HepG2 (cell line): ENCODE data around the gene KIAA1755. TPM values are rescaled to one million over a fixed set of nuclear protein-coding genes. Genes with fewer than 3 reads are reported as not detected.
A peak's percentile ranks its signal among the peaks of the same experiment; 100 is the strongest.

Experiments used
- ARID2 ChIP-seq: sonication (generic); formaldehyde crosslinking; IDR thresholded peaks from 2 replicates; pipeline ENCODE4 v1.8.1; 2022; ENCODE audit warnings: mild to moderate bottlenecking, missing genetic modification reagents, borderline replicate concordance
- ARID4A ChIP-seq: sonication (generic); formaldehyde crosslinking; IDR thresholded peaks from 2 replicates; pipeline ENCODE4 v1.5.0; 2020; ENCODE audit warnings: mild to moderate bottlenecking, missing genetic modification reagents, borderline replicate concordance
- ATF6 ChIP-seq: sonication (generic); formaldehyde crosslinking; conservative IDR thresholded peaks from 2 replicates; pipeline ENCODE4 v1.4.0; 2020; ENCODE audit warnings: missing genetic modification reagents
- CREB1 ChIP-seq, 2 experiments: fragments of 450-650 bp in 1 of 2; IDR thresholded peaks; 2 replicates each; pipeline ENCODE4 v1.6.1; 2016 to 2017; ENCODE audit warnings: control low read depth in 1 of 2, mild to moderate bottlenecking in 1 of 2, missing compliant biosample characterization in 1 of 2, missing genetic modification characterization in 1 of 2
- CTCF ChIP-seq: sonication (generic); formaldehyde crosslinking; IDR thresholded peaks from 2 replicates; pipeline ENCODE4 v1.5.0; 2020; ENCODE audit warnings: mild to moderate bottlenecking, missing genetic modification reagents, moderate library complexity
- EED ChIP-seq: sonication (generic); formaldehyde crosslinking; IDR thresholded peaks from 2 replicates; pipeline ENCODE4 v1.5.0; 2020; ENCODE audit warnings: mild to moderate bottlenecking, missing genetic modification reagents
- FOXP1 ChIP-seq, 2 experiments: fragments of 450-650 bp in 1 of 2; IDR thresholded peaks; 2 replicates each; pipeline ENCODE4 v1.6.1; 2017 to 2018; ENCODE audit warnings: antibody characterized with exemption in 1 of 2
- GLI4 ChIP-seq: sonication (generic); formaldehyde crosslinking; IDR thresholded peaks from 2 replicates; pipeline ENCODE4 v1.5.1; 2020; ENCODE audit warnings: missing genetic modification reagents, mild to moderate bottlenecking, moderate library complexity, borderline replicate concordance
- NR2C2 ChIP-seq: sonication (generic); formaldehyde crosslinking; IDR thresholded peaks from 2 replicates; pipeline ENCODE4 v1.4.0; 2020; ENCODE audit warnings: missing genetic modification reagents, mild to moderate bottlenecking, moderate library complexity, borderline replicate concordance
- POLR2AphosphoS2 ChIP-seq: IDR thresholded peaks from 2 replicates; pipeline ENCODE4 v1.6.1; 2011; ENCODE audit warnings: low read depth, low read length, improper control_type of control experiment
- SOX5 ChIP-seq: IDR thresholded peaks from 2 replicates; pipeline ENCODE4 v1.6.1; 2016; ENCODE audit warnings: borderline replicate concordance
- ZBTB49 ChIP-seq: sonication (generic); formaldehyde crosslinking; IDR thresholded peaks from 2 replicates; pipeline ENCODE4 v1.4.0; 2020; ENCODE audit warnings: missing genetic modification reagents, borderline replicate concordance
- ZNF564 ChIP-seq: sonication (generic); formaldehyde crosslinking; IDR thresholded peaks from 2 replicates; pipeline ENCODE4 v1.8.1; 2023; ENCODE audit warnings: mild to moderate bottlenecking, missing genetic modification reagents
- polyA plus RNA-seq, 8 experiments: library from polyadenylated mRNA; depleted of rRNA in 3 of 8; stranded (reverse) in 7 of 8; unstranded in 1 of 8; fragments of >200 nt; fragmentation: Illumina TruSeq in 4 of 8; extraction: Trizol in 4 of 8; gene quantifications; 2 replicates each; pipeline versions ENCODE4 v1.2.1 to v1.2.3, GENCODE V29; 2011 to 2016; ENCODE audit warnings: low read depth in 4 of 8, missing spikeins in 1 of 8, mixed read lengths in 1 of 8; ENCODE audit not compliant: insufficient read depth in 1 of 8
- total RNA-seq, 5 experiments: library from RNA; depleted of rRNA; stranded (reverse); fragments of >200 nt; fragmentation: Illumina TruSeq; extraction: Trizol; gene quantifications; 2 replicates each; pipeline ENCODE4 v1.2.3, GENCODE V29; 2016; ENCODE audit warnings: low read depth in 1 of 5

Gene KIAA1755
- total and polyA plus RNA-seq, 2 of the 13 experiments (the other 11 are each of a cell fraction or from before 2014, with no cell fraction given): 0.04 TPM; not detected in 1

GRCh38 chr20:38304845-38305447, 44.4 kb upstream of the KIAA1755 start (continued):
- TF ChIP-seq FOXP1 (IDR thresholded peaks at IDR 0.05): no peak
- TF ChIP-seq FOXP1 (CRISPR knock-in tag; IDR thresholded peaks at IDR 0.05): no peak
- TF ChIP-seq SOX5 (CRISPR knock-in tag): no peak
- 0 out of 2 replicates have a peak, but pooled peaks have one; percentile 35 for TF ChIP-seq EED
- TF ChIP-seq CREB1 (IDR thresholded peaks at IDR 0.05): no peak
- TF ChIP-seq CREB1 (CRISPR knock-in tag; IDR thresholded peaks at IDR 0.05): no peak
- TF ChIP-seq GLI4: no peak
- TF ChIP-seq ARID4A (CRISPR knock-in tag): no peak
- no peak for TF ChIP-seq ARID2
- TF ChIP-seq ZBTB49 (CRISPR knock-in tag): no peak
- TF ChIP-seq NR2C2: no peak
- TF ChIP-seq ZNF564 (CRISPR knock-in tag): 0 out of 2 replicates have a peak, but pooled peaks have one; percentile 30
- no peak for TF ChIP-seq POLR2AphosphoS2
- TF ChIP-seq ATF6 (CRISPR knock-in tag): no peak
- TF ChIP-seq CTCF: peak; percentile 68
- TF ChIP-seq, all 625 proteins: peak for 7
